ENCODE data around the gene KIF6. TPM values are rescaled to one million over a fixed set of nuclear protein-coding genes. Genes with fewer than 3 reads are reported as not detected.

KIF6 gene
- total RNA-seq, 5 donors from 2014 or later (not counting 1 experiment from before 2014, with no cell fraction given), result 0.53 TPM; not detected in 4

GRCh38 chr6:39404312-39404711, 320.9 kb downstream of the KIF6 start:
- no peaks in the 10 kb centered on the region for H3K4me1 ChIP-seq (ENCODE audit: control insufficient read depth in 1 of 2, extremely low read depth in 1 of 2, insufficient read depth in 2 of 2, low read length in 2 of 2)
- WGBS (ENCODE audit: insufficient coverage), result no CpG with 5 or more reads among the region's 1 CpG
- Mint-ChIP-seq H3K27ac (no peak overlapping the region), H3K4me3 (no peak overlapping the region), H3K27me3 (no peaks in the 10 kb centered on the region), H3K36me3 (no peaks in the 10 kb centered on the region), H3K9me3 (no peaks in the 10 kb centered on the region), H3K4me1 (no peaks in the 10 kb centered on the region)
- no peak overlapping the region for H3K27ac ChIP-seq (ENCODE audit: low read length)
- ChIA-PET POLR2A (no interaction called here), CTCF (interaction anchor here in 1 of 2 donors (0.6 kb wide), 1 partner anchor 701 kb away, joined by 4 read pairs; no protein-coding TSS in a partner anchor)
- ATAC-seq (replicated peaks in 1 of 4) (no peak), DNase-seq (no peak)
- no peaks in the 10 kb centered on the region for H3K27me3 ChIP-seq (replicated peaks in 1 of 2; ENCODE audit: control insufficient read depth in 2 of 2, extremely low read depth in 1 of 2, insufficient read depth in 2 of 2, low read length in 1 of 2)
- no peak overlapping the region for H3K4me3 ChIP-seq (ENCODE audit: control insufficient read depth in 1 of 2, extremely low read depth in 1 of 2, low read length in 1 of 2)
- no peaks in the 10 kb centered on the region for H3K9me3 ChIP-seq
- H3K36me3 ChIP-seq (ENCODE audit: control insufficient read depth in 2 of 2, extremely low read depth in 1 of 2, insufficient read depth in 1 of 2, low read length in 1 of 2), result no peaks in the 10 kb centered on the region

GRCh38 chr6:39403304-39403703, 321.9 kb downstream of the KIF6 start:
- Histone ChIP-seq H3K4me3 (ENCODE audit: control insufficient read depth in 1 of 2, extremely low read depth in 1 of 2, low read length in 1 of 2) (no peak overlapping the region), H3K27me3 (replicated peaks in 1 of 2; ENCODE audit: control insufficient read depth in 2 of 2, extremely low read depth in 1 of 2, insufficient read depth in 2 of 2, low read length in 1 of 2) (no peaks in the 10 kb centered on the region), H3K27ac (ENCODE audit: low read length) (no peak overlapping the region), H3K4me1 (ENCODE audit: control insufficient read depth in 1 of 2, extremely low read depth in 1 of 2, insufficient read depth in 2 of 2, low read length in 2 of 2) (no peaks in the 10 kb centered on the region), H3K36me3 (ENCODE audit: control insufficient read depth in 2 of 2, extremely low read depth in 1 of 2, insufficient read depth in 1 of 2, low read length in 1 of 2) (no peaks in the 10 kb centered on the region), H3K9me3 (no peaks in the 10 kb centered on the region)
- Mint-ChIP-seq H3K9me3 (no peaks in the 10 kb centered on the region), H3K4me3 (no peak overlapping the region), H3K27me3 (no peaks in the 10 kb centered on the region), H3K4me1 (no peaks in the 10 kb centered on the region), H3K27ac (no peak overlapping the region), H3K36me3 (no peaks in the 10 kb centered on the region)
- POLR2A ChIA-PET, result no interaction called here
- DNase-seq, result no peak
- CTCF ChIA-PET, result no interaction called here
- no peak for ATAC-seq (replicated peaks in 1 of 4)

- H3K36me3 ChIP-seq (ENCODE audit: control insufficient read depth in 2 of 2, extremely low read depth in 1 of 2, insufficient read depth in 1 of 2, low read length in 1 of 2), result no peaks in the 10 kb centered on the region
- H3K27ac Mint-ChIP-seq, result no peak overlapping the region
- H3K9me3 ChIP-seq, result no peaks in the 10 kb centered on the region
- no peaks in the 10 kb centered on the region for H3K27me3 ChIP-seq (replicated peaks in 1 of 2; ENCODE audit: control insufficient read depth in 2 of 2, extremely low read depth in 1 of 2, insufficient read depth in 2 of 2, low read length in 1 of 2)
- 81% methylated on average over 5 of the region's 7 CpGs for WGBS (ENCODE audit: insufficient coverage)
- no peaks in the 10 kb centered on the region for H3K9me3 Mint-ChIP-seq
- ATAC-seq (replicated peaks in 1 of 4) (no peak), DNase-seq (no peak)
- H3K4me1 Mint-ChIP-seq, result no peaks in the 10 kb centered on the region
- no peaks in the 10 kb centered on the region for H3K4me1 ChIP-seq (ENCODE audit: control insufficient read depth in 1 of 2, extremely low read depth in 1 of 2, insufficient read depth in 2 of 2, low read length in 2 of 2)
- H3K4me3 ChIP-seq (ENCODE audit: control insufficient read depth in 1 of 2, extremely low read depth in 1 of 2, low read length in 1 of 2), result no peak overlapping the region
- POLR2A ChIA-PET, result interaction anchor here in 1 of 2 donors (0.6 kb wide), 1 partner anchor 1389 kb away, joined by 3 read pairs; no protein-coding TSS in a partner anchor
- H3K36me3 Mint-ChIP-seq, result no peaks in the 10 kb centered on the region
- no peak overlapping the region for H3K4me3 Mint-ChIP-seq
- peaks cover 0 to 2% of the 10 kb centered on the region in 2 donors for H3K27me3 Mint-ChIP-seq
- CTCF ChIA-PET, result no interaction called here
- no peak overlapping the region for H3K27ac ChIP-seq (ENCODE audit: low read length)
Measured at GRCh38 chr6:39402239-39402751, 322.9 kb downstream of the KIF6 start.

GRCh38 chr6:39401376-39401775, 323.8 kb downstream of the KIF6 start:
- Mint-ChIP-seq H3K36me3 (no peaks in the 10 kb centered on the region), H3K9me3 (no peaks in the 10 kb centered on the region), H3K4me3 (no peak overlapping the region), H3K4me1 (no peaks in the 10 kb centered on the region), H3K27me3 (peaks cover 0 to 2% of the 10 kb centered on the region in 2 donors), H3K27ac (no peak overlapping the region)
- Histone ChIP-seq H3K4me1 (ENCODE audit: control insufficient read depth in 1 of 2, extremely low read depth in 1 of 2, insufficient read depth in 2 of 2, low read length in 2 of 2) (no peaks in the 10 kb centered on the region), H3K36me3 (ENCODE audit: control insufficient read depth in 2 of 2, extremely low read depth in 1 of 2, insufficient read depth in 1 of 2, low read length in 1 of 2) (no peaks in the 10 kb centered on the region), H3K4me3 (ENCODE audit: control insufficient read depth in 1 of 2, extremely low read depth in 1 of 2, low read length in 1 of 2) (no peak overlapping the region), H3K9me3 (no peaks in the 10 kb centered on the region), H3K27me3 (replicated peaks in 1 of 2; ENCODE audit: control insufficient read depth in 2 of 2, extremely low read depth in 1 of 2, insufficient read depth in 2 of 2, low read length in 1 of 2) (no peaks in the 10 kb centered on the region), H3K27ac (ENCODE audit: low read length) (no peak overlapping the region)
- no peak for ATAC-seq (replicated peaks in 1 of 4)
- CTCF ChIA-PET, result no interaction called here
- no CpG with 5 or more reads among the region's 3 CpGs for WGBS (ENCODE audit: insufficient coverage)
- POLR2A ChIA-PET, result no interaction called here
- no peak for DNase-seq

- no peaks in the 10 kb centered on the region for H3K9me3 Mint-ChIP-seq
- Histone ChIP-seq H3K27ac (ENCODE audit: low read length) (no peak overlapping the region), H3K4me1 (ENCODE audit: control insufficient read depth in 1 of 2, extremely low read depth in 1 of 2, insufficient read depth in 2 of 2, low read length in 2 of 2) (no peaks in the 10 kb centered on the region), H3K9me3 (no peaks in the 10 kb centered on the region), H3K36me3 (ENCODE audit: control insufficient read depth in 2 of 2, extremely low read depth in 1 of 2, insufficient read depth in 1 of 2, low read length in 1 of 2) (no peaks in the 10 kb centered on the region), H3K27me3 (replicated peaks in 1 of 2; ENCODE audit: control insufficient read depth in 2 of 2, extremely low read depth in 1 of 2, insufficient read depth in 2 of 2, low read length in 1 of 2) (no peaks in the 10 kb centered on the region), H3K4me3 (ENCODE audit: control insufficient read depth in 1 of 2, extremely low read depth in 1 of 2, low read length in 1 of 2) (no peak overlapping the region)
- ChIA-PET POLR2A (no interaction called here), CTCF (no interaction called here)
- H3K27ac Mint-ChIP-seq, result no peak overlapping the region
- no peak overlapping the region for H3K4me3 Mint-ChIP-seq
- ATAC-seq (replicated peaks in 1 of 4) (no peak), DNase-seq (no peak)
- 89% methylated on average over 1 of the region's 3 CpGs for WGBS (ENCODE audit: insufficient coverage)
- H3K27me3 Mint-ChIP-seq, result peaks cover 0 to 2% of the 10 kb centered on the region in 2 donors
- H3K4me1 Mint-ChIP-seq, result no peaks in the 10 kb centered on the region
- H3K36me3 Mint-ChIP-seq, result no peaks in the 10 kb centered on the region
Measured at GRCh38 chr6:39400026-39400425, 325.2 kb downstream of the KIF6 start.

- H3K4me3 ChIP-seq (ENCODE audit: control insufficient read depth in 1 of 2, extremely low read depth in 1 of 2, low read length in 1 of 2), result no peak overlapping the region
- H3K36me3 Mint-ChIP-seq, result no peaks in the 10 kb centered on the region
- ChIA-PET POLR2A (no interaction called here), CTCF (no interaction called here)
- no peaks in the 10 kb centered on the region for H3K9me3 Mint-ChIP-seq
- H3K27me3 ChIP-seq (replicated peaks in 1 of 2; ENCODE audit: control insufficient read depth in 2 of 2, extremely low read depth in 1 of 2, insufficient read depth in 2 of 2, low read length in 1 of 2), result peaks cover 0 to 2% of the 10 kb centered on the region in 2 experiments
- H3K36me3 ChIP-seq (ENCODE audit: control insufficient read depth in 2 of 2, extremely low read depth in 1 of 2, insufficient read depth in 1 of 2, low read length in 1 of 2), result no peaks in the 10 kb centered on the region
- H3K27me3 Mint-ChIP-seq, result peaks cover 0 to 2% of the 10 kb centered on the region in 2 donors
- ATAC-seq (replicated peaks in 1 of 4) (no peak), DNase-seq (no peak)
- no peaks in the 10 kb centered on the region for H3K4me1 Mint-ChIP-seq
- no peaks in the 10 kb centered on the region for H3K4me1 ChIP-seq (ENCODE audit: control insufficient read depth in 1 of 2, extremely low read depth in 1 of 2, insufficient read depth in 2 of 2, low read length in 2 of 2)
- no peak overlapping the region for H3K27ac Mint-ChIP-seq
- no CpG with 5 or more reads among the region's 5 CpGs for WGBS (ENCODE audit: insufficient coverage)
- H3K27ac ChIP-seq (ENCODE audit: low read length), result no peak overlapping the region
- no peak overlapping the region for H3K4me3 Mint-ChIP-seq
- H3K9me3 ChIP-seq, result no peaks in the 10 kb centered on the region
Measured at GRCh38 chr6:39396854-39397253, 328.4 kb downstream of the KIF6 start.

GRCh38 chr6:39393075-39393474, 332.1 kb downstream of the KIF6 start:
- Mint-ChIP-seq H3K9me3 (no peaks in the 10 kb centered on the region), H3K4me1 (no peaks in the 10 kb centered on the region), H3K27ac (no peak overlapping the region), H3K4me3 (no peak overlapping the region), H3K27me3 (peaks cover 5 to 6% of the 10 kb centered on the region in 2 donors), H3K36me3 (no peaks in the 10 kb centered on the region)
- DNase-seq, result no peak
- POLR2A ChIA-PET, result no interaction called here
- H3K4me3 ChIP-seq (ENCODE audit: control insufficient read depth in 1 of 2, extremely low read depth in 1 of 2, low read length in 1 of 2), result no peak overlapping the region
- CTCF ChIA-PET, result no interaction called here
- peaks cover 0 to 6% of the 10 kb centered on the region in 2 experiments for H3K27me3 ChIP-seq (replicated peaks in 1 of 2; ENCODE audit: control insufficient read depth in 2 of 2, extremely low read depth in 1 of 2, insufficient read depth in 2 of 2, low read length in 1 of 2)
- no peaks in the 10 kb centered on the region for H3K36me3 ChIP-seq (ENCODE audit: control insufficient read depth in 2 of 2, extremely low read depth in 1 of 2, insufficient read depth in 1 of 2, low read length in 1 of 2)
- 92% methylated on average over 2 of the region's 5 CpGs for WGBS (ENCODE audit: insufficient coverage)
- no peaks in the 10 kb centered on the region for H3K9me3 ChIP-seq
- H3K27ac ChIP-seq (ENCODE audit: low read length), result no peak overlapping the region
- H3K4me1 ChIP-seq (ENCODE audit: control insufficient read depth in 1 of 2, extremely low read depth in 1 of 2, insufficient read depth in 2 of 2, low read length in 2 of 2), result no peaks in the 10 kb centered on the region
- no peak for ATAC-seq (replicated peaks in 1 of 4)

Measured in T-cell (primary cell).